ENCODE data around the gene GPR132.

DNA sequence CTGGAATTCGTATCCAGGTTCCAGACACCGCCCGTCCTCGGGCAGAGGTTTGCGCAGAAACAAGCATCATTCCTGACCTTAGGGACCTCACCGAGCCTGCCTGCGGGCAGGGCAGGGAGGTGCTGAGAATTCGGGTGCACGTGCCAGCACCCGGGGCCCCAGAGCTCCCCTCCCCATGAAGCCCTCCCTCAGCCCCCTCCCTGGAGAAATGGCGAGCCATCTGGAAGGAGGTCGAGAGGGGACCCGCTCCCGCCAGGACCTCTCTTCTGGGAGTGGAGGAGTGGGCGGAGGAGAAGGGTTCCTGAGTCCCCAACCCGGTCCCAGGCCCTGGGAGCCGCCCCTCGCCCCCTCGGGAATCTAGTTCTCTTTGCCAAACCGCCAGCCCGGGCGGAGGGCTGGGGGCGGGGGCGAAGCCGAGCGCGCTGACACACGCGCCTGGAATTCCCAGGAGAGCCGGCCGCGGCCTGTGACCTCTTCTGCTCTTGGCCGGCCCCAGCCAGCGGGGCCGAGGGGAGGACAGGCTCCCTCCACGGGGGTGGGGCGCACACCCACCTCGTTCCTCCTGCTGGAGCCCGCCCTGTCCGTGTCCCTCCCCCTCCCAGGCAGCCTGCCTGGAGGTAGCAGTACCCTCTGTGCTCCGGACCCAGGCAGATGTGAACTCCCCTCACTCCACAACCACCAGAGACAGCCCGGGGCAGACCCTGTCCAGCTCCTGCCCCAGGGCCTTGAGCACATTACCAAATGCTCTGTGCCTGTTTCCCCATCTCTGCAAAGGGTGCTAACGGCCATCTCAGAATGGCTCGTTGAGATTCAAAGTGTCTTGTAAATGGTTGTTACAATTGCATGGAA is 23.0 kb upstream of the GPR132 start:
- TF ChIP-seq POLR2AphosphoS5 (IDR thresholded peaks at IDR 0.05; ENCODE audit: low read depth, low read length), result no peak
- TF ChIP-seq POLR2A (IDR thresholded peaks at IDR 0.05; ENCODE audit: low read depth, low read length), result no peak
- no peak for TF ChIP-seq TAF1 (IDR thresholded peaks at IDR 0.05; ENCODE audit: low read depth, low read length)
- no peak for TF ChIP-seq POU2F2 (IDR thresholded peaks at IDR 0.05; ENCODE audit: low read depth, low read length)
- no peak for TF ChIP-seq SPI1 (IDR thresholded peaks at IDR 0.05; ENCODE audit: low read depth, low read length)
- TF ChIP-seq PAX5 (IDR thresholded peaks at IDR 0.05; ENCODE audit: insufficient read depth, low read length, severe bottlenecking), result no peak

All from GM12891 (cell line).